NCI-H345 (cell line): ENCODE results near the gene KRTAP10-12.
"Not testable (repeated sequence)": the region's sequence is repeated elsewhere in the genome, so short reads cannot be mapped to it uniquely, and the experiment has no call there.

Experiments
- DNase-seq: peaks from one replicate; lab custom pipeline; 2025; lab: John Stamatoyannopoulos, UW

The KRTAP10-12 gene

DNA sequence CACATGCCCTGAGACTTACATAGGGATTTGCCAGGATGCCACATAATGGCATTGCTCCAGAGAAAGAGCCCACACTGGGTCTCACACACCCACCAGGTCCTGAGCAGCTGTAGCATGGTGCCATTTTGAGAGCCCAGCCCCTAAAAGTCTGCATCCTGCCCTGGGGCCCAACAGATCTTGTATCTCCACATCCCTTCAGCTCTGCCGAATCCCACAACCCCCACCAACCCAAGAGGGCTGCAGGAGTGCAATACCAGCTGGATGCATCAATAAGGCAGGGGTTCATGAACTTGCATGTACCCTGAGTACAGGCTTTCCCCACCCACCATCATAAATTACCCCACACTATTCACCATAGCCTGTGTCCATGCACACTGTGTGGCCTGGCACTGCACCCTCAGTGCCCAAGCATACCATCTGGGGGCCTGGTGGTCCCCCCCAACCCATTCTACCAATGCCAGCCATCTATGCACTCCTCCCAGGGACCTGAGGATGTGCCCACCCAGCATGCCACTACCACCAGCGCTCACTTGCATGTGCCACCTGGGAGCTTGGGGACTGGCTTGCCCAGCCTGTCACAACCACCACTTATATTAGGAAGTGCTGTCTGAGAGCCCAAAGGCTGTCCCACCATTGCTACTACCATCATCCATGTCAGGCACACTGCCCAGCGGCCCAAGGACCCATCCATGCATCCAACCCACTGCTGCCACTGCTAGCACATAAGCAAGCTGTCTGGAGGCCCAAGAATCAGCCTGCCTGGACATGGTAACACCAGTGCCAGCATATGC lies 26.1 kb upstream of the KRTAP10-12 start:
- DNase-seq, result no peak

DNA sequence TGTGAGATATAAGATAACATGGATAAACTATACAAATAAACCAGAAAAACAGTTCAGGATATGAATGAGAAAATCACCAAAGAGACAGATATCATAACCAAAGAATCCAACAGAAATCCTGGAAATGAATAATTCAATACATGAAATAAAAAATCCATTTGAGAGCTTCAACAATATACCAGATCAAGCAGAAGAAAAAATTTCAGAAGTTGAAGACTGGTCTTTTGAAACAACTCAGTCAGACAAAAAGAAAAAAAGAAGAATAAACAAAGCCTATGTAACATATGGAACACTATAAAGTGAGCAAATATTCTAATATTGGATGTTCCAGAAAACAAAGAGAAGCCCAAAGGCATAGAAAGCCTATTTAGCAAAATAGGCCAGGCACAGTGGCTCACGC lies 25.1 kb upstream of the KRTAP10-12 start:
- no peak for DNase-seq

GRCh38 chr21:44677881-44678280 lies 19.1 kb upstream of the KRTAP10-12 start:
- no peak for DNase-seq

DNA sequence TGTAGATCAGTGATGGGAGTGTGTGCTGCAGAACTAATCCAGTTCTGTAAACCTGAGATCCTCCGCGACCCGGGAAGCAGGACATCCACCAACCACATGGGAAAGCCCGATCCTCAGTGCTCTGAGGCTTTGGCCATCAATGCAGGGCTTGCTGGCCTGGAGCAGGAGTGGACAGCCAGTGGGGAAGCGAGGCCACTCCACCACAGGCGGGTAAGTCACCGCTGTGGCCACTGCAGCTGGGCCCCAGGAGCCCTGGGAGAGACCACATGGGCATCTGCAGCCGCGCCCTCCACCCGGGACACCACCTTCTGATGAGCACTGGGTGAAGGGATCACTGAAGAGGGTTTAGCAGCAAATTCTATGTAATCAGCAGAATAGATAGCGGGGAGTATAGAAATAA lies 15.8 kb upstream of the KRTAP10-12 start:
- no peak for DNase-seq

- DNase-seq, result peak; percentile 95
Measured at GRCh38 chr21:44681861-44682579, 15.0 kb upstream of the KRTAP10-12 start, which contains the start of gene KRTAP12-1. TSS of gene KRTAP12-1 (minus strand) at chr21:44682163. CDS start at chr21:44682123, 40 bp downstream.

DNA sequence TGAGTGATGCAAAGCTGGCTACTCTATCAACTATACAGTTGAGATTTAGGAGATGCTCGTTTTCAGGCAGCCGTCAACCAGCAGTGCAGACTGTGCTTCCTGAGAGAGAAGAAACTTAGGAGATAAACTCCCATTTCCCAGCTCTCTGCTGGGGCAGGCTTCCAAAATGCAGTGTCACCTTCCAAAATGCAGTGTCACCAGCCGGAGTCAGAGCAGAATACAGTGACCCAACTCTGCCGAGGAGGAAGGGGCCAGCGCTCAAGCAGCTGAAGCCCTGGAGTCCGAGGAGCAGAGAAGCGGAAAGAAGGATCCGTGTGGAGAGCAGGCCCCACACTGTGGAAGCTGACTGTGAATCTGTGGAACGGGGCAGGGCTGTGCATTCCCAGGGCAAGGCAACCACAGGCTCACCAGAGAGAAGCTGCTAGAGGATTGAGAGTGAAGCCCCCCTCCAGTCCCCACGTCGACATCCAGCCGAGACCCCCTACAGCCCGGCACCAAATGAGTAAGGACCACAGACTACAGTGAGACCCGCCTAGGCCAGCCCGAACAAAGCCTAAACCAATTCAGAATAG lies 14.3 kb upstream of the KRTAP10-12 start:
- DNase-seq, result no peak

- no peak for DNase-seq
Measured at GRCh38 chr21:44684077-44684476, 12.9 kb upstream of the KRTAP10-12 start.

- DNase-seq, result no peak
Measured at GRCh38 chr21:44684483-44684882, 12.5 kb upstream of the KRTAP10-12 start.

- DNase-seq, result not testable (repeated sequence)
Measured at GRCh38 chr21:44685050-44685449, 11.9 kb upstream of the KRTAP10-12 start.

DNA sequence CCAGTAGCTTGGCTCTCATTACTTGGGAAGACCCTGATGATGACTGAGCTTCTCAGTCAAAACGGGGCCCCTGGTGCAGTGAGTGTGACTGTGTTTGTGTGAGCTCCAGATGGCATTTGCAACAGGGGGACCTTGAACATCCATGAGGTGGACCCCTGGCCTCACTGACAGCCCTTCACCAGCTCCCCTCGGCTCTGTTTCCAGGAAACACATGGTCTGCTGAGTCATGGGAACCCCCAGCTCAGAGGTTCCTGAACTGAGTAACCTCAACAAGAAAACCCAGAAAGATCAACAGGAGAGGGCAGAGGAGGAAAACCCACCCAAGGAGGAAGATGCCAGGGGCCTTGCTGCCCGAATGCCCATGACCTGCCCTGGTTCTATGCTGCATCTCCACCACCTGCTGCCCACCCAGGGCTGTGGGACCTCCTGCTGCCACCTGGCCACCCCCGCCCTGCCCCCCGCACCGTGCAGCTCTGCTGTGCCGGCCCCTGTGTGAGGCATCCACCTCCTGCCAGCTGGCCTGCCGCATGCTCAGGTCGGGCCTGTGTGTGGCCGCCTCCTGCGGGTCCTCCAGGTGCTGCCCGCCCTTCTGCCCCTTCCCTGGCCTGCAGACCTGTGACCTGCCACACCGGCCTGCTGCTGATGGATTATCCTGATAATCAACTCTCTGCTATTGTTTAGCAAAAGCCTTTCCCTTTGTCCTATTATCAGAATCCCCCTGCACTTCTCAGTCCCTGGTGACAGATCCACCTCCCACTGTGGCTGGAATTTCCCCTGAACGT lies 10.8 kb upstream of the KRTAP10-12 start:
- no peak for DNase-seq

DNA sequence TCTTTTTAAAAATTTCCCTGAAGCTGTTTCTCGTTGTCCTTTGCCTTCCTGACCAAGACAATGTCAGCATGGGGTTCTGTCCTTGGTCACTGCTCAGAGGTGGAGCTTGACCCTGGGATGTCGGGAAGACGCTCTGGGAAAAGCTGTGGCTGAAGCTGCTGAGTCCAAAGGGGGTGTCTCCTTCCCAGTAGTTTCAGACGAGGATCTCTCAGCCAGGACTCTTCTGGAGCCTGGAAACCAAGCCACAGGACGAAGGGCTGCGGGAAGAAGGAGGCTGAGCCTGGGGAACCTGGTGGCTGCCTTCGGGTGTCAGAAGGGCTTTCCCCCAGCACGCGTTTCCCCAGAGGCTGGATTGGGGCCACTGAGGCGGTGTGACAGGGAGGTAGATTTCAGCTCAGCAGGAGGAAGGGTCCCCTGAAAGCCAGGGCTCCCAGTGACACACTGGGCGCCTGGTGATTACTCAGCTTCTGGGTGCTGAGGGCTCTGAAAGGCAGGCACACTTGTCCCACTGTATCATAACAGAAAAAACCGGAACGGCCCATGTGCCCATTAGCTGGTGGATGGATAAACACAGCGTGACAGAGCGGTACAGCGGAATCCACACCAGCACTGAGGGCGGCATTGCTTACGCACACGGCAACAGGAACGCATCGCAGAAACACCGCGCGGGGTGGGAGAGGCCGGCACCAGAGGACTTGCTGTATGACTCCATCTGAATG lies 10.0 kb upstream of the KRTAP10-12 start:
- peak; percentile 48 for DNase-seq

DNA sequence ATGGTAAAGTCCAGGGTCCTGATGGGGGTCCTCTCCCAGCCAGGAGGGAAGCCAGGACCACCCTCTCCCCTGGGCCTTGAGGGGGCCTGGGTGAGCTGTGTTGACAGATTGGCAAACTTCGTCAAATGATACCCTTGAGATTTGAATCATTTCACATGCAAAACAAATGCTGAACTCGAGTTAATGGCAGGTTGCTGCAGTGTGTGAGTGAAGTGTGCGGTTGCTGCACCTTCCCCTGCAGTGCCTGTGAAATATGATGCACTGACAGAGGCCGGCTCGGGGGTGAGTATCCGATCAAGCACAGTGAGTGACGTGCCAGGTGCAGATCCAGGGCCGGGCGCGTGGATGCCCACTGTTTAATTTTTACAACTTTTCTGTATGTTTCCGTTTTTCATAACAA lies 9.3 kb upstream of the KRTAP10-12 start:
- peak; percentile 76 for DNase-seq

- not testable (repeated sequence) for DNase-seq
Measured at GRCh38 chr21:44689740-44690139, 7.2 kb upstream of the KRTAP10-12 start.

GRCh38 chr21:44691686-44692085 lies 5.3 kb upstream of the KRTAP10-12 start:
- no peak for DNase-seq

GRCh38 chr21:44692798-44693512 lies 4.0 kb upstream of the KRTAP10-12 start:
- DNase-seq, result no peak

GRCh38 chr21:44694776-44695175 lies 2.2 kb upstream of the KRTAP10-12 start:
- no peak for DNase-seq

DNA sequence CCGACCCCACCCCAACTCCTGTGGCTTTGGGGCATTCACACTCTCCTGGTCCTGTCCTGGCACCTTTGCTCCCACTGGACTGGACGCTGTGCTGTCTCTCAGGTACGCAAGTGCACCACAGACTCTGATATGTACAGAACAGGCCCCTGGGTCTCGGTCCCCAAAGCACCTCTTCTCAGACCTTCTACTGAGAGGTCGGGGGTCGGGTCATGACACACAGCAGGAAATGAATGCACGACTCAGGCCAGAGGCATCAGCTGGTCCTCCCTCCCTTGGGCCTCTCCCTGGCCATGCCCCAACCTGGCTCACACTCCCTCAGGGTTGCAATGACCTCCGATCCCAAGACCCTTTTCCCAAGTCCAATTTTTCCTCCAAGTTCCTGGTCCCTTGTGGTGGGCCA lies 1.8 kb upstream of the KRTAP10-12 start:
- no peak for DNase-seq

DNA sequence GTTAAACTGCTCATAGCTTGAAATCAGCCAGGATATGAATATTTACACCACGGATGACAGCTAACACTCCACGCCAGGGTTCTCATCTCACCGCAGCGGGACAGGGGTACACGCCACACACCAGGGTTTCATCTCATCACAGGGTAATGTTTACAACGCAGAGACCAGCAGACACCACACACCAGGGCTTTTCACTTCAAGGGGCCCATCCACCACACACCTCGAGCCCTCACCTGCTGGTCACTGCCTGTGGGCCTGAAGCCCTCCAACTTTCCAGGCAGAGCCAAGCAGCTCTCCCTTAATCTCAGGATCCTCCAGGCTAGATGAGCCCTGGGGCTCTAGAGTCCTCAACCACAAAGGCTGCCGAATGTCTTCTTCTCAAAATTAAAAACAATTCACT lies 1.3 kb upstream of the KRTAP10-12 start:
- no peak for DNase-seq

GRCh38 chr21:44696572-44696971 lies 400 bp upstream of the KRTAP10-12 start:
- DNase-seq, result no peak

DNA sequence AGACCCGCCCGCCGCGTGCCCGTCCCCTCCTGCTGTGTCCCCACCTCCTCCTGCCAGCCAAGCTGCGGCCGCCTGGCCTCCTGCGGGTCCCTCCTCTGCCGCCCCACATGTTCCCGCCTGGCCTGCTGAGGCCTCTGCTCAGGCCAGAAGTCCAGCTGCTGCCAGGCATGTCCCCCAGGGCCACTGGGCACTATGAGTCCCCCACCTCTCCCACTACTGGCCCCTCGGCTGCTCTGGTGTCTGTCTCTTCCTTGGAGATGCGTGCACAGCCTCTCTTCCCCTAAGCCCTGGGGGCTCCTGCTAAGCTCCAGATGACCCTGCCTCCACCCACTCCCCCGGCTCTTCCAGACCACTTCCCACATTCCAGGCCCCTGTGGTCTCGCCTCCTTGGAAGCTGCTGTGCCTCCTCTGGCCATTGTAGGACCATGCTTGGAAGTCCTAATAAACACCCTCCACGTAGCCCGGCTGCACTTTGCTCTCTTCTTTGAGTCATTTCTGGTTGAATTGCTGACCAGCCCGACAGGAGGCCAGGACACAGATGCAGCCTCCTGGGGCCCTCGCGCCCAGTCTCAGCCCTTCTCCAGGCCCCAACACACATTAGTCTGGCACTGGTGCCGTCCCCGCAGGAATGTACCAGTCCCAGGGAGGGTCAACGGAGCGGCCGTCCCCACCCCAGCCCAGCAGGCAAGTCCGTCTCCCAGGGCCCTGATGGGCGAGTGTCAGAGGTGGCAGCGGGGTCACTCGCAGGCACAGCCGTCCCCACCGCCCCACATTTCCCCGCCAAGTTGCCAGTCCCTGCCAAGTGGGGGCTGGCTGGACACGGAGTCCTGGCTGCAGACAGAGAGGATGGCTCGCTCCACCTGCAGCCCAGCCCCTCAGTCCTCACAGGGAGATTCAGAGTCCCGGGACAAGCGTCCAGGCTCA lies 1.1 kb downstream of the KRTAP10-12 start:
- no peak for DNase-seq
